HG03060 (cell line): ENCODE data around the gene ADARB2.
A peak's percentile ranks its signal among the peaks of the same experiment; 100 is the strongest.

ENCODE experiments used
- ATAC-seq: cut with Tn5 transposase; IDR thresholded peaks from one replicate; pipeline ENCODE4 v1.9.1; 2021; ENCODE audit warnings: low read depth, moderate number of reproducible peaks; ENCODE audit not compliant: unreplicated experiment

ADARB2 gene

DNA sequence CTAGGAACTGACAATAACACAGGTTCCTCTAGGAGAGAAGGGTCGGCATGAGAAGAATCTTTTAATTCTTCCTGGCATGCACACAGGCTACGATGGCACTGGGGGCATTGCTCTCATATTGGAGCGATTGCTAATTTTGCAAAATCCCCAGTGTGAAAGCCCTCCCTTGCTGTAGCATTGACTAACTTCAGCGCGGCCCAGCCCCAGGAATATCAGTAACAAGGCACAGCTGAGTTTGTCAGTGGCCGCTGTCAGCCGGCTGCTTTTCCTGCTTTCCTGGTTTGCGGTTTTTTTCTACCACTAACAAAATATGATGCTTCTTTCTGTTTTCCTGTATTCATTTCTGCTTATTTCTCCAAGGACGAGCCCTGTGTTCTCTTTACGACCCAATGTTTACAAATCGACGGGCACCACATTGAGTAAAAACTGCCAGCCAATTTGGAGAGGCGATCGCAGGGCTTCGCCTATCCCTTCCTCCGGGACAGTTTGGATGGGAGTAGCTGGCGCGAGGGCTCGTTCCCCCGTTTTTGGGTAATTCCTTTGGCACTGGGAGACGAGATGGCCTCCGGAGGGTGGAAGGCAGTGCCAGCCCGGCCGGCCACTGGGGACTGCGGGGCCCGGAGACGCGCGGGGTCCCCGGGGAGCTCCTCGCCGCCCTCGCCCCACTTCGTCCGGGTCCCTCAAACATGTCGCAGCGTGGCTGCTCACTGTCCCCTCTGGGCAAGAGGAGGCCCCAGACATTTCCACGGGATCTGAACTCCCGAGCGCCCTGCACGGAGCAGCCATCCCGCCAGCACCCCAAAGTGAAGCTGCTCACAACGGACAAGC, 967 bp downstream of the ADARB2 start:
- ATAC-seq: no peak

DNA sequence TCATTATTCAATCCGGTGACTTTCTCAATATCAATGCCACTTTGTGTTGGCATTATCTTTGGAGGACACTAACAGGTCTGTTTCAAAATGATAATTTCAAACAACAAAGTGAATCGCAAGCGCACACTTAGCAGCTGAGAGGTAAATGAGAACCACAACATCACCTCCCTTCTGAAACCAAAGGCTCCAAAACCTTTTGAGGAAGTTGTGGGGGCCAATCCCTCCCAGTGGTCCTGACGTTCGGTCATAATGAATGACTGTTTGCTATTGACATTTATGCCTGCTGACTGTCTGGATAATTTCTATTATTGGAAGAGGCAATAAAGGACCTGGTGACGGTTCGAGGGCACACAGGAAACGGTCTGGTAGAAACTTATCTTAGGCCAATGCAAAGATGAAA, 1.8 kb downstream of the ADARB2 start:
- no peak for ATAC-seq

DNA sequence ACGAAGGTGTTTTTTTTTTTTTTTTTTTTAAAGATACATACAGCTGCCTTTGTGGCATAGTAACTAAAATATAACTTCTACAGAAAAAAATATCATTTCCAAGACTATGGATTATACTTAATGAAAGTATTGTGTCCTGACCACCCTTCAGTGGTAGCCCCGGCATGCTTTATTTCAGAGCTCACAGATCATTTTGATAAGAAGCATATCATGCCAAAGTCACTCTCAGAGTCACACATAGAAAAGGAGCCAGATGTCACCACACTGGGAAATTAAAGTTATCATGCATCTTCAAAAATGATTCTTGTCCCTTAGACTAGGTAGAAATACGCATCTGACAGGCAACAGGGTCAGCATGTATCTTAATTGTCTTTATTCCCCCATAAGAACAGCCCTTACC, 3.0 kb downstream of the ADARB2 start:
- no peak for ATAC-seq

DNA sequence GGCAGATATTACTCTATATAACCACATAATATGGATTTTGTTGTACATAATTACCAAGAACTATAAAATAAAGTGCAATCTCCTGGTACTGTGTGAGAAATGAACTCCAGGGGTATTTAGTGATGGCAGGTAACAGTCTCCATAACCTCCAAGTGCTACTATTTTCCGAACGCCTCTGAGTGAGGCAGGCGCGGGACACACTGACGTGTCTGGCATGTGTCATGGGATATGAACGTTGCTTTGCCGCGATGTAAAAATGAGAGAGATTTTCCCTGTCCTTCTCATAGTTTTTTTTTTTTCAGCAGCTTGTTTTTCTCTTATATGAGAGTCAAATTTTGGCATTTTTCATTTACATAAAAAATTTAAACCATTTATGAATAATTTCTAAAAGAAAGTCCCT, 3.6 kb downstream of the ADARB2 start:
- no peak for ATAC-seq

DNA sequence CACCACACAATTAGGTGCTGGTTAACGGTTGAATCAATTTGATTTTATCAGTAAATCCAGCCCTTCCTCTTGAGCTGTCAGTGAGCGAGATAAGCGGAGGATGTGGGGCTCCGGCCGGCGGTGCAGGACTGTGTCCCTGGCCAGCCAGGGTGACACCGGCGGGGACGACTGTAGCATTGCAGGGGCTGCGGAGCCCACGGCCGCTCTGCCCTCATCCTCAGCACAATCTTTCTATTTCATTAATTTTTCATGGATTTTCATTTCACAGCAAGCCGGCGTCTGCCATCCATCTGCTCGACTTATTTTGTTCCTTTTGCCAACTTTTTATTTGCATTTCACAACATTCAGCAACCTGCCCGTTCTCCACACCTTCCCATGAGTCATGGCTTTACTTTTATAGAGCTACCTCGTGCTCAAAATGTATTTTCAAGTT, 4.7 kb downstream of the ADARB2 start:
- ATAC-seq: no peak

DNA sequence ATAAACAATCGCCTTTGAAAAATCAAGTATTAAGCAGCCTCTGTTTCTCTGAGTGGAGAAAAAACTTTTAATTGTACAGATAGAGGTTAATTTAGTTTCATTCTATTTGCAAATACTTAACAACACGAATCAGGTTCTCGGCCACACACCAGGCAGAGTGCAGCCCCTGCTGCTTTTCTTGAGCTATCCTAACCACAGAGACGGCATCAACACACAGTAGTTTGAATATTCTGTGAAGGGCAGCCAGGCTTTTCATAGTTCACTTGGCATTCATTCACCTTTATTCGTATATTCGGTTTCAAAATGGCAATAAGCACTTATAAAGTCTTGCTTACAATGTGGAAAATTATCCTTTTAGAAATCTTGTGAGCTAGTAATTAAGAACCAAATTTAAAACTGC, 5.7 kb downstream of the ADARB2 start:
- no peak for ATAC-seq

DNA sequence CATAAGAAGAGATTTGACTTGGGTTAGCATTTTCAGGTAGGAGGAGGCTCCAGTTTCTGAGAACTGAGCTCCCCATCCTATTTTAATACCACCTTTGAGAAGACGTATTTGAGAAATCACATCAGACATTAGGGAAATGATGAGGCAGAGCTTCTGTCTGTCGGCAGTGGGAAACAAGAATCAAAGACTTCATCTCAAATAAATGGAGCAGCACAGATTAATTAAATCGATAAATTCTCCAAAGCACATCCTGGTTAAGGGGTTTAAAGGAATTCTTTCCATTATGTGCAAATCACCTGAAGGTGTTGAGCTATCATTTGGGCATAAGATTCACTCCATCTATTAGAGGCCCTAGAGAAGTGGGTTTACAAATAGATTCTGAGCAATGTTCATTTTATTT, 7.6 kb downstream of the ADARB2 start:
- no peak for ATAC-seq

DNA sequence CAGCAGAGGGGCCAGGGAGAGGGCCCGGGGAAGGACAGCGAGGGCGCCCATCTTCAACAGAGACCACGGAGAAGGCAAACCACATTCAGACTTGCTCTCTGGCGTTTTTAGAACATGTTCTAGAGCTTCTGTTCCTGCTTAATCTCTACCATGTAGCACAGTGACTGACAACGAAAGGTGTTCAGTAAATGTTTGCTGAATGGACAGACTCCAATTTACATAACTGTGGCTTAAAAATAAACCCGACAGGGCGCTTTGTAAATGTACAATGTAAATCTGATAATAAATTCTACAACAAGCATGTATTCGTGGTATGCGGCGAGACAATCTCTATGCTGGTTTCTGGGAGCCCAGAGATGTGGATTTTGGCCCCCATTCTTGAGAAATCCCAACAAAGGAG, 10.5 kb downstream of the ADARB2 start:
- ATAC-seq: no peak

DNA sequence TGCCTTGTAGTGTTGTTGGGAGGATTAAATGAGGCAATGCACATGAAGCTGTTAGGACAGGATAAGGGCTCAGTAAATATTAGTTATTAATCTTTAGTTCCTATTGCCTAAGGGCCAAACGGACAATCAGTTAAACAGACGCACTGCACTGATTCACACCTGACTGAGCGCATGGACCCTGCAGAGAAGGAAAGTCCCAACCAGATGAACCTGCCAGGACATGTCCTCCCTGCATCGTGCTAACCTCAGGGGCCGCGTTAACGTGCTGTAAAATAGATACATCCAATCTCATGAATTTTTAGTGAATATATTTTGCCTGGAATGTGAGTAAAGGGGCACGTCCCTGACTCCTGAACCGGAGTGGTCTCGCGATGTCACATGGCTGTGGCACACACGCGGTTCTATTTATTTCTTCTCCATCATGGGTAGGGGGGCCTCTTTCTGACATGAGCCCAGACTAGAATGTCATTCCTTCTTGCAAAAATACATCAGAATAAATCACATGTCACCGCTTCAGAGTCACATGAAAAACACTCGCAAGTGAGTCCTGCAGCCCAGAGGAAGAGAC, 12.3 kb downstream of the ADARB2 start:
- ATAC-seq: no peak

DNA sequence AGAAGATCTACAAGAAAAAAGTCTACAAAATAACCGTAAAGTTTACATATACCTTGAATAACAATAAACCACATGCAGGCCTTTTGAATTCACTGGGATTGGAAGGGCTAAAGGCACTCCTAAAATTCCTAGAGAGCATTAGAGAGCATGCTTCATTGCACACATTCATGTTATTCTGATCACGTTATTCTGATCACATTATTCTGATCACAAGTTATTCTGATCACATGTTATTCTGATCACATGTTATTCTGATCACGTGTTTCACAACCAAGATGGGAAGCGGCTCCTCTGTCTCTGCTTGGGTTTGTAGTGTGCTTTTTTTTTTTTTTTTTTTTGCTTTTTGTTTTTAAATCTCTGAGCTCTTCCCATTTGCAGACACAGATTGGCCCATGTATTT, 20.5 kb downstream of the ADARB2 start:
- no peak for ATAC-seq

DNA sequence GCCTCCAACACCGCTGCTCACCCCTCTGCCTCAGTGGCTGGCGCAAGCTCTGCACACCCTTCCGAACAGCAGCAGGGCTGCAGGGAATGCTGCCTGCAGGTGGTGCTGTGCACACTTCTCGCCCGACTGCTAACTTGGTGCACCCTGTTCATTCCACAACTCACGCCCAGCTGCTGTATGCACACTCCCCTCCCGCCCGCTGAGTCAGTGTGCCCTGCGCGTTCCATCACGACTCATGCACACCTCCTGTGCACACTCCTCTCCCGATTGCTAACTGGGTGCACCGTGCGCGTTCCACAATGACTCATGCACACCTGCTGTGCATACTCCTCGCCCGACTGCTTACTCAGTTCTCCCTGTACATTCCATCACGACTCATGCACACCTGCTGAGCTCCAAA, 21.5 kb downstream of the ADARB2 start:
- ATAC-seq: peak; percentile 77

DNA sequence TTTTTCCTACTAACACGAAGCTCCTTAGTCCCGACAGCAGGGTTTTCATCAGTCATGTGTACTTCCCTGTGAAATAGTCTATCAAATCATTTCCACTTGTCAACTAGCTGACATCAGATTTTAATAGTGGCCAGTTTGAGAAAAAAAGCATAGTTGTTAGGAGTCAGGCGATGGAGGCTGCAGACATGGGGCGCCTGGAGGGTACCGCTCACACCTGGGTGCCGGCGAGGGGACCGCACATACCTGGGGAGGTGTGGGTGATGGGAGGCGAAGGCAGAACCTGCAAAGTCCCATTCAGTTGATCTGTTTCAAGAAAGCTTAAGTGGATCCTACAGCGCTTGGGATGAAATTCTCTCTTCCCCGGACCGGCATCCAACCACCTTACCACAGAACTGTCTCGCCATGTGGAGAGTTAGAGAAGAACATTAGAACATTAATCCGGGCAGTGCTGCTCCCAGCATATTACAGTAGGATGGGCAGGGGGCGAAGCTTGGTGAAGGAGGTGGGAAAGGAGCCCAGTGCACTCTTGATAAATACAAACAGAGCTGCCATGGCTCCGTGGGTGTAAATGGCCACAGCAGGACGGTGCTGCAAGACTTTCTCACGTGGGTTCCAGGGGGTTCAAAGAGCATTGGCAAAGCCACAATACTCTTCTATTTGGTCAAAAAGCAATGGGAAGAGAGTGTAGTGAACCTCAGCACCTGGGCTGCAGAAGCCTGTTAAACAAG, 24.2 kb downstream of the ADARB2 start:
- no peak for ATAC-seq

DNA sequence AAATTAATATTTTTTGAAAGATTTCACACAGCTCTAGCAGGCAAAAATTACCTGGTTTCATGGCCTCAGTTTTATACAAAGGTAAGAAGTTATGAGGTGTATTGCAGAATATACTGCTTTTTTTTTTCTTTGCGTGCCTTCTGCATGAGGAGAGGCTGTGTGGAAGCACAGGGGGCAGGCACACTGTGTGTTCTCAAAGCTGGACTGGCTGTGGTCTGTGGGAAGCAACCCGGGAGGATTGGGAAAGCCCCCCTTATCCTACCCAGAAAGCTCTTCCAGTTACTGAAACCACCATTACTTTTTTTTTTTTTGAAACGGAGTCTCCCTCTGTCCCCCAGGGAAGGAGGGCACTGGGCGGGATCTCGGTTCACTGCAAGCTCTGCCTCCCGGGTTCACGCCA, 25.0 kb downstream of the ADARB2 start:
- no peak for ATAC-seq

DNA sequence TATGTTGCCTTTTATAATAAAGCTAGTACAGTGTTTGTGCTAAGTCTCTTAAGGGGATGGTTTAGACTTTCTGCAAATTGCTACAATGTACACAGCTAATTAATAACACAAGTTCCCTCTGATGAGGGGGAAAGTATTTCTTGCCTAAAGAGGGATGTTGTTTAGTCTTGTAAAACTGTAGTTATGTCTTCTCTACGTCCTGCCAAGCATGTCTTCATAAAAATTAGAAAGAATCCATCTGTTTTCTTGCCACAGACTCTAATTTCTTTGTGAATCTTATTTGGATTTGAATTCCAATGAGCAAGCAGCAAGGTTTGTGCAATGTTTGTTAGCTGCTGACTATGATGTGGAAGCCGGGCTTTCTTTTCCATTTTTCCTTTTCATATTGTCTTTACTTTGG, 28.2 kb downstream of the ADARB2 start:
- no peak for ATAC-seq

DNA sequence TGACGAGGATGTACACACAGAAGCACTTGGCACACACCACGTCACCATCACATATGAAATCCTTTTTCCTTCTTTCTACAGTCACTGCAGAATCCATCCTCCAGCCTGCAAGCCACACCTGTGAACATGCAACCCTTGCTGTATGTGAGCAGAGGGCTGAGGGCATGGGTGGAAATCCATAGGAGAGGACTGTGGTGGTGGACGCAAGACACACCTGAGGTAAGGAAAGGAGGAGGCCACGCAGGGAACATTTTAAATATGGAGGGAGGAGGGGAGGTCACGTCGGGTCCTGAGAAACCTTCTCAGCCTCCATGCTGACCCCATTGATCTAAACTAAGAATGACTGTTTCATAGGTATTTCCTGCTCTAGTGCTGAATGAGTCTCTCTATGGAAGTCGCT, 28.6 kb downstream of the ADARB2 start:
- no peak for ATAC-seq

DNA sequence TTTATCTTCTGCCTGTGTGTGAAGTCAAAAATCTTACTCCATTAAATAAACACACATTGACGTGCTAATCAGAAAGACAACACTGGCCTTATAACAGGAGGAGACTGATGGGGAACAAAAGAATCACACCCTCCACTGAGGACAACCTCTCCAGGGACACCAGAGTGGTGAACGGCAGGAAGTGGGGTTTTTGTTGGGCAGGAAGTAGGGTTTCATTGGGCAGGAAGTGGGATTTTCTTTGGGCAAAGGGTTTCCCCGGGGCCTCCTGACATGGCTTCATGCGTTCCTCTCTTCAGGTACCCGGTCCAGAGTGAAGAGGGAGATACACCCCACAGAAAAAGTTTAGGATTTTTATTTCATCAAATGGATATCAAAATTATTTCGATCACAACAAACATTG, 30.6 kb downstream of the ADARB2 start:
- ATAC-seq: no peak

DNA sequence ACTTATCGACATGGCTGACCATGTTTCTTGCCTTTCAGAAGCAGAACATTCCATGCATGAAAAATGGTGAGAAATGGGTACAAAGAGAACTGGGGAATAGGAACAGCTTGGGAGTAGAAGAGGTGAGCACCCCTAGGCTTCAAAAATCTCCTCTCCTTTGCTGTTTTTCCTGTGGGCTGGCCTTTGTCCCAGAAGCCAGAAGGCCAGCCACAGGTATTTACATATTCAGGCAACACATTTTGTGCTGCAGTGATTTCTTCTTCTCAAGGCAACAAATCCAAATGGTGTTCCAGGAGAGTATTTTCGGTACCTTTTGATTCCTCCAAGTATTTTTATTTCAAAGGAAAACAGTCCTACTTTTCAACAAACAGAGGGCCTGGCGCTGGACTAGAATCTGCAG, 31.1 kb downstream of the ADARB2 start:
- no peak for ATAC-seq

DNA sequence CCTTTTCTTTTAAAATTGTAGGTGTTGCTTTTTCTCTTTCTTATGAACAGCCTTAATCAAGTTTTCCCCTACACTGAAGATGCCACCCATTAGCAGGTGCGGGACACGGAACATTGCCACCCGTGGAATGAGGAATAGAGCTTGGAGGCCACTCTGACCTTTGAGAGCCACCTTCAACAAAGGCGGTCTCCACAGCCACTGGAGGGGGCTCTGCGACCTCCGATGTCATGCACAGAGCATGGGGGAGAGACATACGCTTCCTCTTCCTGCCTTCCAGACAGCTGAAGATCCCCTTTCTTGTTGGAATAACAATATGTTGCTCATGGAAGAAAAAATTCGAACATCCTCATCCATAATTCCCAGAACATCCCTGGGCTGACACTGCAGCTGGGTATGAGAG, 39.1 kb downstream of the ADARB2 start:
- no peak for ATAC-seq

DNA sequence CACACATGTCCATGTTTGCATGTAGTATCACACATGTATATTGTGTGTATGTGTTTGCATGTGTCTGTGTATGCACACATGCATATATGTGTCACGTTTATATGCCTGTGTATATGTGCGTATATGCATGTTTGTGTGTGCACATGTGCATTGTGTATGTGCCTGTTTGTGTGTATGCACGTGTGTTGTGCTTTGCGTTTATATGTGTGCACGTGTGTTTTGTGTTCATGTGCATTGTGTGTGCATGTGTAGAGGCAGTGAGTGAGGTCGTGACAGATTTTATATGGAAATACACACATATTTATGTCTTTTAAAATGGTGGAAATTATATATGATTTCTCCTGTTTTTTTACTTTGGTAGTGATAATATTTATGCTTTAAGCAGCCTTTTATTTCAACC, 41.2 kb downstream of the ADARB2 start:
- no peak for ATAC-seq

DNA sequence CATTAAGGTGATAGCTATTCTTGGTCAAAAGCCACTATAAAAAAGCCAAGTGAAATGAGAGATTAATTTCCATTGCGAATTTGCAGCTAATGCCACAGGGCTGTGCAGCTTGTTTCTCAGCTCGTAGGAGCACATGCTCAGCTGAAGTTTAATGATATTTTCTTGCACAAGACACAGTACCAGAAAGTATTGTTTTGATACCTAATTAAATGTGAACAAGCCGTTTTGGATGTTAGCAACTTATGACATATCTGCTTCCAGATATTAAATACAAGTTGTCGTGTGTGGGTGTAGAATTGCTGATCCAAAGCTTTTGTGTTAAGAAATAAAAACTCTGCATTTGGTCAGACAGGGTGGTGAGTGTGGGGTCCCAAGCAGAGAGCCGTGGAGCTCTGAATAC, 47.2 kb downstream of the ADARB2 start:
- ATAC-seq: no peak

DNA sequence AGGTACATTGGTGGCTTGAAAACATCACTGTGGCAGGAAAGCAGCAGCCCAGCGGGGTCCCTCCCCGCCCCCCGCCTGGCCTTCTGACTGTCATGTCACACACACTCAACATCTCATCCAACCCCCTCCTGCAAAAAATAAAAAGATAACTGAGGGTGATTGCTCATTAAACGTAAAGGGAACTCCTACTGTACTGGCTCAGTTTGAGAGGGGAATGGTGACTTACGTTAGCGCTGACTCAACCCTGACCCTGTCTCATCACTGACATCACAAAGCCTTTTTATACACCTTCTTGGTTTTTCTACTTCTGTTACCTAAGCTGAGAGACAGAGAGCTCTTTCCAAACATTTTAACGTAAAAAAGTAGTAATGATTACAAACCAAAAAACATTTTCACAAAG, 48.8 kb downstream of the ADARB2 start:
- no peak for ATAC-seq

DNA sequence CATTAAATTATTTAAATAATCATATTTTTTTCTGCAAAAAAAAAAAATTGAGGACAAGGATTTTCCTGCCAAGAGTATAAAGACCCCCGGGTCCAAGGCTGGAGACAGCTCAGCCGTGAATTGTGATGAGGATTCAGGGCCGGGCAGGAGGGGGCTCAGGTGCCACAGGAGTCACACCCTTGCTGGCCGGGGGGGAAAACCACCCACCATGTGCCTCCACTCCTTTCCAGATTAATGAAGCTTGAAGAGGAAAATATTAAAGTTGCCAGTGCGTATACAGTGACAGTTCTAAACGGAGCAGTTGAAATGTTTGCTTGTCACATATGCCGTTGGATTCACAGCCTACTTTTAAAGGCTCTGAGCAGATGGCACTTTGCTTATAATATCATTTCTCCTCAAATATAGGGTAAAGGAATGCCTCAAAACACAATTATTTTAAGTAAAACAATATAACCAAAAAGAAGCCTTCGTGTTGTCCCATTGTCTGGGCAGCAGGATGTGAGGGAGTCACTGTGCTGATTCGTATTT, 49.6 kb downstream of the ADARB2 start:
- ATAC-seq: no peak
